Panc1 (cell line): ENCODE results near the gene ADAT2. TPM values are rescaled to one million over a fixed set of nuclear protein-coding genes. Genes with fewer than 3 reads are reported as not detected.

Experiments
- ATAC-seq: fragments of 200-7000 bp; cut with Tn5 transposase; 2 replicates; pipeline ENCODE4 v1.9.1; 2020; ENCODE audit warnings: mild to moderate bottlenecking, moderate library complexity
- BruUV-seq: library from RNA; stranded (reverse); fragments of 400-500 nt; replicated peaks from 2 replicates; lab custom pipeline; 2021; lab: Mats Ljungman, UMichigan
- CTCF ChIA-PET: fragments of 300-600 bp; sonication (Branson Sonifier 250); formaldehyde crosslinking; loops from one replicate; lab custom pipeline; 2022; ENCODE audit warnings: antibody characterized with exemption; lab: Charles Lee
- POLR2A ChIA-PET: fragments of 300-600 bp; sonication (Branson Sonifier 250); formaldehyde crosslinking; loops from one replicate; lab custom pipeline; 2022; ENCODE audit warnings: antibody characterized with exemption; lab: Charles Lee
- DNase-seq: peaks from one replicate; pipeline ENCODE4 v3.0.0-alpha.2; 2010; ENCODE audit warnings: low read depth, low spot score
- H3K27ac ChIP-seq: 2 replicates; pipeline ENCODE4 v1.5.1; 2011; ENCODE audit warnings: mild to moderate bottlenecking, low read length, inconsistent platforms
- H3K27me3 ChIP-seq: fragments of 200-500 bp; sonication (Bioruptor generic); 2 replicates; pipeline ENCODE4 v1.6.0; 2014; ENCODE audit warnings: low read length, inconsistent platforms; ENCODE audit not compliant: control insufficient read depth, insufficient read depth
- H3K36me3 ChIP-seq: fragments of 200-500 bp; sonication (Bioruptor generic); 2 replicates; pipeline ENCODE4 v1.5.1; 2014; ENCODE audit warnings: inconsistent platforms, mild to moderate bottlenecking, low read length, moderate library complexity; ENCODE audit not compliant: control insufficient read depth, insufficient read depth
- H3K4me1 ChIP-seq: 2 replicates; pipeline ENCODE4 v1.5.1; 2011; ENCODE audit warnings: inconsistent platforms, mild to moderate bottlenecking, low read length, moderate library complexity; ENCODE audit not compliant: control insufficient read depth, insufficient read depth
- H3K4me3 ChIP-seq, 2 experiments: 2 replicates each; pipeline ENCODE4 v1.5.1; 2011 to 2012; ENCODE audit warnings: low read depth in 2 of 2, low read length in 2 of 2, mild to moderate bottlenecking in 2 of 2, inconsistent platforms in 1 of 2, moderate library complexity in 1 of 2
- H3K9me3 ChIP-seq: fragments of 200-500 bp; sonication (Bioruptor generic); 2 replicates; pipeline ENCODE4 v1.5.1; 2014; ENCODE audit warnings: low read depth, mild to moderate bottlenecking, inconsistent platforms, low read length, moderate library complexity; ENCODE audit not compliant: control insufficient read depth, insufficient read depth
- POLR2AphosphoS5 ChIP-seq: IDR thresholded peaks from 2 replicates; pipeline ENCODE4 v1.6.1; 2012; ENCODE audit warnings: mild to moderate bottlenecking, low read depth, low read length, moderate library complexity
- SIN3A ChIP-seq: IDR thresholded peaks from 2 replicates; pipeline ENCODE4 v1.6.1; 2012; ENCODE audit warnings: low read depth, mild to moderate bottlenecking, low read length, moderate library complexity, borderline replicate concordance; ENCODE audit not compliant: insufficient read depth
- TCF7L2 ChIP-seq: IDR thresholded peaks from 2 replicates; pipeline ENCODE4 v1.6.1; 2011; ENCODE audit warnings: mild to moderate bottlenecking, low read depth, low read length, inconsistent platforms
- in situ Hi-C: cut with HindIII; loops from 2 replicates; pipeline ENCODE4 v1.10.0; 2016; ENCODE audit warnings: low sequenced_read_pairs, low pct_unique_long_range_greater_than_20kb
- intact Hi-C: fragments of 100-400 bp; cut with micrococcal nuclease; formaldehyde crosslinking; loops from one replicate; pipeline ENCODE4 v1.10.0; 2022; ENCODE audit not compliant: unreplicated experiment
- total RNA-seq: library from RNA; stranded (reverse); gene quantifications from one replicate; pipeline ENCODE4 v1.2.1, GENCODE V29; 2021; ENCODE audit not compliant: unreplicated experiment
- TF ChIP-seq, protein P1 (sequence below): fragments of 450-650 bp; IDR thresholded peaks from 2 replicates; pipeline ENCODE4 v1.5.1; 2017; ENCODE audit warnings: mild to moderate bottlenecking
- TF ChIP-seq, protein P2 (sequence below), 2 experiments: IDR thresholded peaks; 2 replicates each; pipeline ENCODE4 v1.6.1; 2011 to 2012; ENCODE audit warnings: low read depth in 2 of 2, control low read depth in 1 of 2, low read length in 1 of 2, mild to moderate bottlenecking in 1 of 2, moderate library complexity in 1 of 2; ENCODE audit not compliant: insufficient read depth in 1 of 2

The ADAT2 gene
- total RNA-seq, 1 experiment from 2014 or later = 6.4 TPM

DNA sequence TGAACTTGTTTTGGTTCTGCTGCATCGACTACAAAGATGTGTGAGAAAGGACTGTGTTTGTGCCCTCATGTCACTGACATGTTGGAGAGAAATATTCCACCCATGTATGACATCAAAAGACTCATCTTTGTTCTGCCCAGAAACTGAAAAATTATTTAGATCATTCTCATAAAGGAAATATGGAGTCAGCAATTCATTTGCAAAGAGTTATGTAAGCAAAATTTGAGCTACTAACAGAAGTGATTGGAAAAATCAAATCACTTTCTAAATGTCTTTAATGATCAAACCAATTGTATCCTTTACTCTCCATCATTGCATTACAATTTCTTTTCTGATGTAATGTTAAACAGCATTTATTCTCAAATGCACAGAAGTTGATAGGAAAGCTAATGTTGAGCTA, 19.3 kb downstream of the ADAT2 start:
- H3K36me3 ChIP-seq = no peaks in the 10 kb centered on the region
- H3K9me3 ChIP-seq = no peaks in the 10 kb centered on the region
- no peak overlapping the region for H3K27ac ChIP-seq
- TF ChIP-seq TCF7L2 (no peak), POLR2AphosphoS5 (no peak), SIN3A (no peak)
- TF ChIP-seq, protein P1, sequence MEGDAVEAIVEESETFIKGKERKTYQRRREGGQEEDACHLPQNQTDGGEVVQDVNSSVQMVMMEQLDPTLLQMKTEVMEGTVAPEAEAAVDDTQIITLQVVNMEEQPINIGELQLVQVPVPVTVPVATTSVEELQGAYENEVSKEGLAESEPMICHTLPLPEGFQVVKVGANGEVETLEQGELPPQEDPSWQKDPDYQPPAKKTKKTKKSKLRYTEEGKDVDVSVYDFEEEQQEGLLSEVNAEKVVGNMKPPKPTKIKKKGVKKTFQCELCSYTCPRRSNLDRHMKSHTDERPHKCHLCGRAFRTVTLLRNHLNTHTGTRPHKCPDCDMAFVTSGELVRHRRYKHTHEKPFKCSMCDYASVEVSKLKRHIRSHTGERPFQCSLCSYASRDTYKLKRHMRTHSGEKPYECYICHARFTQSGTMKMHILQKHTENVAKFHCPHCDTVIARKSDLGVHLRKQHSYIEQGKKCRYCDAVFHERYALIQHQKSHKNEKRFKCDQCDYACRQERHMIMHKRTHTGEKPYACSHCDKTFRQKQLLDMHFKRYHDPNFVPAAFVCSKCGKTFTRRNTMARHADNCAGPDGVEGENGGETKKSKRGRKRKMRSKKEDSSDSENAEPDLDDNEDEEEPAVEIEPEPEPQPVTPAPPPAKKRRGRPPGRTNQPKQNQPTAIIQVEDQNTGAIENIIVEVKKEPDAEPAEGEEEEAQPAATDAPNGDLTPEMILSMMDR = no peak
- TF ChIP-seq, protein P2, sequence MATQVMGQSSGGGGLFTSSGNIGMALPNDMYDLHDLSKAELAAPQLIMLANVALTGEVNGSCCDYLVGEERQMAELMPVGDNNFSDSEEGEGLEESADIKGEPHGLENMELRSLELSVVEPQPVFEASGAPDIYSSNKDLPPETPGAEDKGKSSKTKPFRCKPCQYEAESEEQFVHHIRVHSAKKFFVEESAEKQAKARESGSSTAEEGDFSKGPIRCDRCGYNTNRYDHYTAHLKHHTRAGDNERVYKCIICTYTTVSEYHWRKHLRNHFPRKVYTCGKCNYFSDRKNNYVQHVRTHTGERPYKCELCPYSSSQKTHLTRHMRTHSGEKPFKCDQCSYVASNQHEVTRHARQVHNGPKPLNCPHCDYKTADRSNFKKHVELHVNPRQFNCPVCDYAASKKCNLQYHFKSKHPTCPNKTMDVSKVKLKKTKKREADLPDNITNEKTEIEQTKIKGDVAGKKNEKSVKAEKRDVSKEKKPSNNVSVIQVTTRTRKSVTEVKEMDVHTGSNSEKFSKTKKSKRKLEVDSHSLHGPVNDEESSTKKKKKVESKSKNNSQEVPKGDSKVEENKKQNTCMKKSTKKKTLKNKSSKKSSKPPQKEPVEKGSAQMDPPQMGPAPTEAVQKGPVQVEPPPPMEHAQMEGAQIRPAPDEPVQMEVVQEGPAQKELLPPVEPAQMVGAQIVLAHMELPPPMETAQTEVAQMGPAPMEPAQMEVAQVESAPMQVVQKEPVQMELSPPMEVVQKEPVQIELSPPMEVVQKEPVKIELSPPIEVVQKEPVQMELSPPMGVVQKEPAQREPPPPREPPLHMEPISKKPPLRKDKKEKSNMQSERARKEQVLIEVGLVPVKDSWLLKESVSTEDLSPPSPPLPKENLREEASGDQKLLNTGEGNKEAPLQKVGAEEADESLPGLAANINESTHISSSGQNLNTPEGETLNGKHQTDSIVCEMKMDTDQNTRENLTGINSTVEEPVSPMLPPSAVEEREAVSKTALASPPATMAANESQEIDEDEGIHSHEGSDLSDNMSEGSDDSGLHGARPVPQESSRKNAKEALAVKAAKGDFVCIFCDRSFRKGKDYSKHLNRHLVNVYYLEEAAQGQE (IDR thresholded peaks at IDR 0.05; ENCODE audit: insufficient read depth in 1 of 2, low read depth in 2 of 2, low read length in 1 of 2) = no peak
- DNase-seq (no peak), ATAC-seq (no peak)
- no peaks in the 10 kb centered on the region for H3K4me1 ChIP-seq
- H3K27me3 ChIP-seq = no peaks in the 10 kb centered on the region
- intact Hi-C loops (no loop called here), in situ Hi-C loops (no loop called here)
- POLR2A ChIA-PET = no interaction called here
- H3K4me3 ChIP-seq = no peak overlapping the region
- CTCF ChIA-PET = no interaction called here
- BruUV-seq = no TSS peak

DNA sequence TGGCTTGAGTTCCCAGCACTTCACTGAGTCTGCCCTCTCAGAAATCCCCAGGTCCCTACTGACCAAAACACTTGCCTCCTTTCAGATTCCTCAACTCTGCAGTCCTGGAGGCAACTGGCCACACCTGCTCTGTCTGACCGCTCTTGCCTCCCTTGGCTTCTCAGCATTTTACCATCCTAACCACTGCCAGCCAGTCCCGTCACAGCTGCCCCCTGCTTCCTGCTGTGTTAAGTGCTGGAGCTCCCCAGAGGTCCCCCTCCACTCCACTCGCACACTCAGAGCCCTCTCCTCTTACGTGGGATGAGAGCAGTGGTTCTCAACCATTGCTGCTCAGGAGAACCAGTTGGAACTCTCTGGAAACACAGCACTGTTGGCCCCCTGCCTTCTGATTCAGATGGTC, 20.5 kb downstream of the ADAT2 start:
- DNase-seq = no peak
- no peaks in the 10 kb centered on the region for H3K27me3 ChIP-seq
- no peak for ATAC-seq
- no peak for TF ChIP-seq SIN3A
- no peak for TF ChIP-seq TCF7L2
- TF ChIP-seq, protein P1 = no peak
- TF ChIP-seq POLR2AphosphoS5 = no peak
- TF ChIP-seq, protein P2 (IDR thresholded peaks at IDR 0.05; ENCODE audit: insufficient read depth in 1 of 2, low read depth in 2 of 2, low read length in 1 of 2) = no peak
- intact Hi-C loops (loop anchor here (10.0 kb wide), 2 partner anchors 365 to 955 kb away; partner anchors contain the start of gene AIG1), in situ Hi-C loops (no loop called here)
- BruUV-seq = no TSS peak
- ChIA-PET POLR2A (no interaction called here), CTCF (no interaction called here)
- H3K9me3 ChIP-seq = no peaks in the 10 kb centered on the region
- H3K27ac ChIP-seq = no peak overlapping the region
- H3K4me1 ChIP-seq = no peaks in the 10 kb centered on the region
- H3K4me3 ChIP-seq = no peak overlapping the region
- H3K36me3 ChIP-seq = no peaks in the 10 kb centered on the region
